D341Med (cell line): ENCODE measurements around the gene ROR2.

Source experiments
- DNase-seq: peaks from one replicate; pipeline ENCODE4 v3.0.0; 2012; ENCODE audit warnings: low spot score

Gene ROR2

DNA sequence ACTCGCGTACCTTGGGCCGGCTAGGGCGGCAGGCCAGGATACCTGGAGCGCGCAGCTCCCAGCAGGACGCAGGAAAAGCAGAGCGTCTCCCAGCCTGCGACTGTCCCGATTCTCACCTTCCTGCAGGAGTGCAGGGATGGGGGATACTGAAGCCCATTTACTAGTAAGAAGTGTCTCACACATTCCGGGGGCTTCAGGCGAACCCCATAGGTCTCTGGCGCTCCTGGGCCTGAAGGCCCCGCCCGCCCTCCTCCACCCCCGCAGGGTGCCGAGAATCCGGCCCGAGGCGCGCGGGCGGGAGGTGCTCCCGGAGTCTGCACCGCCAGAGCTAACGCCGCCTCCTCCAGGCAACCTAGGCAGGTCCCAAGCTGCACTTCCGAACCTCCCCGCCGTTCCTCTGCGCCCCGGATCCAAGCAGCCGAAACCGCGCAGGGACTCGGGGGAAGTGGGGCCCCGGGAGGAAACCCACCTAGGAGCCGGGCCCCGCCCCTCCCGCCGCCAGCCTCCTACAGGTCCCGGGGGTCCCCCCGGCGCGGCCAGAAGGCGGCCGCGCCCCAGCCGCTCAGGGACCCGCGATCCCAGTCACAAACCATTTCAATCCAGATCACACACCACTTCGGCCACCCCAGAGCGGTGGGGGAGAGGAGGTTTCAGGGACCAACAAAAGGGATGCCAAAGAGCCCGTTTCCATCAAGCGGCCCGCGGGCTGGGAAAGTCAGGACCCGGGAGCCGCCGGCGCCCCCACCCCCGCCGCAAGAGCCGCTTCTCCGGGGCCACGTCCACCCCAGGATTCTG lies 1.2 kb downstream of the ROR2 start:
- peak; percentile 78 for DNase-seq

- DNase-seq = no peak
Observed at GRCh38 chr9:91948101-91948596, 1.9 kb downstream of the ROR2 start.

- DNase-seq = no peak
Observed at GRCh38 chr9:91946653-91947488, 3.2 kb downstream of the ROR2 start.

GRCh38 chr9:91946196-91946595 lies 3.8 kb downstream of the ROR2 start:
- DNase-seq = no peak

DNA sequence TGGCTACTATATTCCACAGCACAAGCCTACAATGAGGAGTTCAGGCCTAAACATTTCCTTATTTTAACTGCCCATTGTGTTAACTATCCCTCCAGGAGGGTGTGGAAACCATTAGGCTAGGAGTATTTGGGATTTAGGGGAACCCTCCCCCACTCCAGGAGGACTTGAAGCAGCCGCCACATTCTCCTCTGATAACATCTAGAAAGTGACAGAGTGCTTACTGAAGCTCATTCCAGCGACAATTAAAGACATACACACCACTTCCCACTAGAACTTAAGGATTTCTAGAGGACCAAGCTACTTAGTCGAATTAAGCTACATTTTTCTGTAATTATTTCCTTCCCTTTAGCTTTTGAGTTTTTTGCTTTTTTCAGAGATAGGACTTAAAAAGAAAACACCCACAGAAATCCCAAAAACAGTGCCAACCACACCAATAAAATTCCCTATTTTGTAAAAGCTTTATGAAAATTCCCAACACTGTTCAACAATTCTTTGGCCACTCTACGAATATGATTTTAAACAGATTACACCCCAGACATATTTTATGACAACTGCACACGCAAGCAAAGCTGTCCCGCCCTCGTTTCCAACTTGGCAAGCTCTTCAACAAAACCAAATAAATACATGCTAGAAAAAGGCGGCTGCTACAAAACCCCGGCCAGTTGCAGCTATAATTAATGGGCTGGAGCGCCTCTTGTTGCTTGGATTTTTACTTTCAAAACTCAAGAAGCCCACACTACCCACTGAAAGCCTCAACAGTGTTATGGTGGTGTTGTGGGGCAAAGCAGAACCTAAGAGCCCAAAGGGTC lies 4.5 kb downstream of the ROR2 start:
- DNase-seq = no peak

- DNase-seq = no peak
Observed at GRCh38 chr9:91944711-91945110, 5.3 kb downstream of the ROR2 start.

- no peak for DNase-seq
Observed at GRCh38 chr9:91943478-91944470, 6.3 kb downstream of the ROR2 start.

DNA sequence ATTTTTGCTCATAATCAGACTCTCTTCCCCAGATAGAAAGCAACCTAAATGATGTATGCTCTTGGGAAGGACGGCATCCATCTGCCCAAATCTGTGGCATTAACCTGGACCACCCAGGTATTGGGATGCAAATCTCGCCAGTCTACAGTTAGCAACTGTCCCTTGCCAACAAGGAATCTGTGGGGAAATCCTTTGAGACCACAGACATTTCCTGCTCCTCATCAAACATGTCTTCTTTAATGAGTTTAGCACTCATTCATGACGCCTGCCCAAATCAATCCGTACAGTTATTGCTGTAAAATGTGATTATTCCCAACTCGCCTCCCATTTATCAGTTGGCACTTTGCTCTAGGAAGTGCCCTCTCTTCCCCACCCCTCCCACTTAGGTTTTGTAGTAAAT lies 7.8 kb downstream of the ROR2 start:
- DNase-seq = no peak

- DNase-seq = no peak
Observed at GRCh38 chr9:91939978-91940377, 10.1 kb downstream of the ROR2 start.

GRCh38 chr9:91937727-91938126 lies 12.3 kb downstream of the ROR2 start:
- no peak for DNase-seq

GRCh38 chr9:91937056-91937455 lies 13.0 kb downstream of the ROR2 start:
- DNase-seq = no peak

GRCh38 chr9:91935805-91936514 lies 14.1 kb downstream of the ROR2 start:
- no peak for DNase-seq

DNA sequence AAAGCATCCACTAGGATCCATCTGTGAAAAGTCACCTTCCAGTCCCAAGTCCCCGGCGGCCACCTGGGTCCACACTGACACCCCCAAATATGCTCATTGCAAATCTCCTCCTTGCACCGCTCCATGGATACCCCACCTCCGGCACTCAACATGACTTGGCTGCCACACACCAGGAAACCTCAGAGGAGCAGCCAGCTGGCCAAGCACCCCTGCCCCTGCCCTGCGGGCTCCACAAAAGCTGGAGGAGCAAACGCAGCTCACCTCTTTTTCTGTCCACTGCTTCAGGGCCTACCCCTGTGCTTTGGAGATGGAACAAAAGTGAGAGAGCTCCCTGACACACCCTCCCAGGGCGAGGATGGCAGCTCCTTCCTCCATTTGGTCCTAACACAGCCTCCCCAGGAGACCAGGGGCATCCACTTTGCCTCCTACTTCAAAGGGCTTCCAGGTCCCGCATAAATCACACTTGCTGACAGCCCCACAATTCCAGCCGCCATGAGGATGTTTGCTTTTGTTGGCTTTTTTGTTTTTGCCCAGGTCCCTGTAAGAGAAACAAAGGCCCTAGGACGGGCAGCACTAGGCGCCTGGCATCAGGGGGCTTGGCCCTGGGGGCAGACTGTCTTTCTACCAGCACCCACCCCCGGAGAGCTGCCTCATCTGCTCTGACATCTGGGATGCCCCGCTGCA lies 14.8 kb downstream of the ROR2 start:
- DNase-seq = no peak

- no peak for DNase-seq
Observed at GRCh38 chr9:91934654-91935053, 15.4 kb downstream of the ROR2 start.

- DNase-seq = no peak
Observed at GRCh38 chr9:91933556-91934352, 16.3 kb downstream of the ROR2 start.

DNA sequence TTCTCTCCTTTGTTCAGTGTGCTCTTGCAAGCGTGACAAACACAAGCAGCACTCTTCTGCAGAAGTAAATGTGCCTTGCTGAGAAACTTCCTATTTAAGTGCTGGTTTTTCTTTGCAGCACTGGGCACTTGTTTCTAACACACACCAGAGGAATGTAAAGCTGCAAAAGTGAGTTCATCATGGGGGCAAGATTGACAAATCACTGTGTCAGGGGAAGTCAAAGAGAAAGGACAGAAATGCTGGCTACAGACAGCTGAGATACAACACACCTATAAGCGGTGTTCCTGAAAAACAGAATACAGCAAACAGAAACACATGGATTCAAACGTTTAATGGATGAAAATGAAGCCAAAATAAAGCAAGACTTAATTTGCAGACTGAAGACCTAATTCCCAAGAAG lies 19.6 kb downstream of the ROR2 start:
- no peak for DNase-seq

GRCh38 chr9:91929331-91929730 lies 20.7 kb downstream of the ROR2 start:
- DNase-seq = no peak

DNA sequence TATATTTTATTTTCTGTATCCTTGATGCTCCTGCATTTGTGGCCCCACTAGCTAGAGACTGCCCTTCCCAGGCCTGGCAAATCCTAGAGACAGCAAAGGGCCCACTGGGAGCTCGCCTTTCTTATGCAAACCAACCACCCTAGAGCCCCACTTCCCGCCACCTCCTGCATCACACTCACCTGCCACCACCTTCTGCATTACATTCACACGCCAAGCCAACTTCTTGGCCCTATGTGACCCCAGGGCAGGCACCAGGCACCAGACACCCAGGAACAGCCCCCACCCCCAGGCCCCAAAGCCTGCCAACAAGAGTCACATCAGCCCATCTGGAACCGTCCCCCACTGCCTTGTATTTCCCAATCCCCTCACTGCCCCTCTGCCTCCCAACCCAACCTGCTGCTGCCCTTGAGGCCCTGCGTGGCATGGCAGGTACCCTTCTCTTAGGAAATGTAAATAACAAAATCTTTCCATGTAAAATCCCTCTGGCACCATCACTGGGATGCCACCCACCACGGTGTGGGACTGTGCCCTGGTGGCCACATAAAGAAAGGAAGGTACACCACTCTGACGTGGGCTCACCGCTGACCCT lies 22.0 kb downstream of the ROR2 start:
- DNase-seq = no peak

DNA sequence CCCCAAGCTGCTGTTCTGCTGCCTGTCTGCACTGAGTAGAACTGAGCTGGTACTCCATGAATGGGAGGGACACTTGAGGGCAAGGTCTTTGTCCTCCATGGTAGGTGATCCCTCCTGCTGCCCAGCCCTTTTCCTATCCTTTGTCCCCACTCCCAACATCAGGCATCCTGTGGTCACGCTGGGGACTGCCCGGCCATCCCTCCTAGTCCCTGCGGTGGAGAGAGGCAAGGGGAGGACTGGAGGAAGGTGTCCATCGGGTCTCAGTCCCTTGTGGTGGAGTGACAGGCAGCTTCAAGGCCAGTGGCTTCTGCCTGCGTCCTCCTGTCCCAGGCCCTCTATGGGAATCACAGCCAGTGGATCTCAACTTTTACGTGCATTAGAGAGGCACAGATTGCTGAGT lies 25.9 kb downstream of the ROR2 start:
- no peak for DNase-seq
